SK-N-SH (cell line): Measurements from ENCODE around the gene RPL3.
"Not testable (repeated sequence)": the region's sequence is repeated elsewhere in the genome, so short reads cannot be mapped to it uniquely, and the experiment has no call there.

Experiments used
- FOSL2 ChIP-seq: IDR thresholded peaks from 2 replicates; pipeline ENCODE4 v1.4.0; 2012; ENCODE audit warnings: low read depth, mild to moderate bottlenecking, moderate library complexity, borderline replicate concordance
- GABPA ChIP-seq: IDR thresholded peaks from 2 replicates; pipeline ENCODE4 v1.4.0; 2012; ENCODE audit warnings: low read depth, mild to moderate bottlenecking
- POLR2AphosphoS5 ChIP-seq: IDR thresholded peaks from 2 replicates; pipeline ENCODE4 v1.6.1; 2012; ENCODE audit warnings: low read depth, low read length
- SIN3A ChIP-seq: IDR thresholded peaks from 2 replicates; pipeline ENCODE4 v1.6.1; 2012; ENCODE audit warnings: low read depth, mild to moderate bottlenecking, low read length, moderate library complexity, borderline replicate concordance
- TF ChIP-seq, protein P1 (sequence below): fragments of 200-600 bp; sonication (generic); IDR thresholded peaks from 2 replicates; pipeline ENCODE4 v1.6.1; 2017; ENCODE audit warnings: antibody characterized with exemption, mild to moderate bottlenecking, moderate library complexity

DNA sequence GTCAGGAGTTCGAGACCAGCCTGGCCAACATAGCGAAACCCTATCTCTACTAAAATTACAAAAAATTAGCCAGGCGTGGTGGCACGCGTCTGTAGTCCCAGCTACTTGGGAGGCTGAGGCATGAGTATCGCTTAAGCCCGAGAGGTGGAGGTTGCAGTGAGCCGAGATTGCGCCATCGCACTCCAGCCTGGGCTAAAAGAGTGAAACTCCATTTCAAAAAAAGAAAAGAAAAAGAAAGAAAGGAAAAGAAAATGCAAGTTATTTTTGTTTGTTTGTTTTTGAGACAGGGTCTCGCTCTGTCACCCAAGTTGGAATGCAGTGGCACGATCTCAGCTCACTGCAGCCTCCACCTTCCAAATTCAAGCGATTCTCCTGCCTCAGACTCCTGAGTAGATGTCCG is 36.4 kb upstream of the RPL3 start:
- TF ChIP-seq GABPA, SIN3A, FOSL2, POLR2AphosphoS5: not testable (repeated sequence)
- TF ChIP-seq, protein P1, sequence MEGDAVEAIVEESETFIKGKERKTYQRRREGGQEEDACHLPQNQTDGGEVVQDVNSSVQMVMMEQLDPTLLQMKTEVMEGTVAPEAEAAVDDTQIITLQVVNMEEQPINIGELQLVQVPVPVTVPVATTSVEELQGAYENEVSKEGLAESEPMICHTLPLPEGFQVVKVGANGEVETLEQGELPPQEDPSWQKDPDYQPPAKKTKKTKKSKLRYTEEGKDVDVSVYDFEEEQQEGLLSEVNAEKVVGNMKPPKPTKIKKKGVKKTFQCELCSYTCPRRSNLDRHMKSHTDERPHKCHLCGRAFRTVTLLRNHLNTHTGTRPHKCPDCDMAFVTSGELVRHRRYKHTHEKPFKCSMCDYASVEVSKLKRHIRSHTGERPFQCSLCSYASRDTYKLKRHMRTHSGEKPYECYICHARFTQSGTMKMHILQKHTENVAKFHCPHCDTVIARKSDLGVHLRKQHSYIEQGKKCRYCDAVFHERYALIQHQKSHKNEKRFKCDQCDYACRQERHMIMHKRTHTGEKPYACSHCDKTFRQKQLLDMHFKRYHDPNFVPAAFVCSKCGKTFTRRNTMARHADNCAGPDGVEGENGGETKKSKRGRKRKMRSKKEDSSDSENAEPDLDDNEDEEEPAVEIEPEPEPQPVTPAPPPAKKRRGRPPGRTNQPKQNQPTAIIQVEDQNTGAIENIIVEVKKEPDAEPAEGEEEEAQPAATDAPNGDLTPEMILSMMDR, result not testable (repeated sequence)
